ENCODE results near the gene MME.

MME gene

DNA sequence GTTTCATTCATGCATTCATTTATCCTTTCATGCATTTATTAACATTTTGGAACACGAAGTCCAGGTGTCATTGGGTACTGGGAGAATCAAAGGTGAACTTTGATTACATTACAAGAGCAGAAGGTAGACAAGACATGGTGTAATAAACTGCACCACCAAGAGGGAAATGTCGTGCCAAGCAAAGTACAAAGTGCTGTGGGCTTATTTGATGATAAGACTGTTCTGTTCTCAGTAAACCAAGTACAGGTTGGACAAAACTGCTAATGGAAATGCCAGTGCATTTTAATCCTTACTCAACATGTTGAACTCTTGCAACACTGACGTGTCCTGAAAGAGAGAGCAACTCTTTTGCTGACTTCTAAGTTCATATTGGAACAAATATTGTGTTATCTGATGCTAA lies 69.4 kb downstream of the MME start:
- no peak for DNase-seq (ENCODE audit: low read depth)

DNA sequence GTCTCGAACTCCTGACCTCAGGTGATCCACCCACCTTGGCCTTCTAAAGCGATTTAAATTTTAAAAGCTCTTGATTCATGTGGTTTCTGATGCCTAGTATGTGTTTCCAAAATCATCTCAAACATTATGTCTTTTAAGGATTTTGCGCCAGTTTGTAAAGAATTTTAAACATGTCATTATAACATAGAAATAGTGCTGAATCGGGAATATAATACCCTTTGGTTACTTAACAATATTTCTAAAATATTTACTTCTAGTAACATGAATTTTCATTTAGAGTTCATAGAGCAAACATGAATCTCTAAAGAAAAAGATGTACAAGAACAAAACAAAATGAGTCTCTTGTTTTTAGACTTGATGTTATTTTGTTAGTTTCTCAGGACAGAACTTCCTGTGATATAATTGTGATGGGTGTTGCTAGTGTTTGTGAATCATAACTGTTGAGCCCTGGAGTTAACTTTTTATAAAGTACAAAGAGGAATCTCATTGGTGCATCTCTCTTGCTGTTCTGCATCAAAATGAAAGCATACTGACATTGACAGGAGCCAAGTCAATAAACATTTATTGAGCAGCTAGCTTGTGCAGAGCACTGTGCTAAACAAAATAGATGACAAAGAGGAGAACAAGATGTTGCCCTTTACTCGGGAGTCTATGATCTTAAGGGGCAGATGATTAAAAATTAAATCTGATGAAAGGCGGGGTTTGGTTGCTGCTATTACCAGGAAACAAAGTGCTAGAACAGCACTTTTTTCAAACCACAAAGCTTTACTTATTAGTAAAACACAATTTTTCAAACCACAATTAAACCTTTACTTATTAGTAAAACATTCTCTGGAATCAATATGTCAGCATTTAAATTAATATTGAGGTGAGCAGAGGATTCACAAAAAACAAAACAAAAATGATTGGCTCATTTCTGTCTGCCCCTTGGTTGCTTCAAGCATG lies 73.4 kb downstream of the MME start:
- DNase-seq (ENCODE audit: low read depth) = no peak

DNA sequence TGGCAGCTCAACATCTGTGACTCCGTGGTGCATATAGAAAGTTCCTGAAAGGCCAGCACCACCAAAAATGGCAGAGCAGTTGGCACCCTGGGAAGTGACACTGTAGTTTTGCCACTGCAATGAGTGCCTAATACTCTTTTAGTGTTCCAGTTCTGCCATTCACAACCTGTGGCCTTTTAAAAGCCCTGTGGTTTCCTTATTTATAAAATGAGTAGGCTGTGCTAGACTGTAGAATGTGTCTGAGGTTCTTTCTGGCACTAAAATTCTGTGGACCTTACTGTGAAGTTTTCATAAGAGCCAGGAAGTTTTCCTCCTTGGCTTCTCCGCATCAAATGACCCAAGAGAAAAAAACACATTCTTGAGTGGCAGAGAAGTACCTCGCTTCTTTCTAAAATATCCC lies 74.1 kb downstream of the MME start:
- DNase-seq (ENCODE audit: low read depth) = no peak

DNA sequence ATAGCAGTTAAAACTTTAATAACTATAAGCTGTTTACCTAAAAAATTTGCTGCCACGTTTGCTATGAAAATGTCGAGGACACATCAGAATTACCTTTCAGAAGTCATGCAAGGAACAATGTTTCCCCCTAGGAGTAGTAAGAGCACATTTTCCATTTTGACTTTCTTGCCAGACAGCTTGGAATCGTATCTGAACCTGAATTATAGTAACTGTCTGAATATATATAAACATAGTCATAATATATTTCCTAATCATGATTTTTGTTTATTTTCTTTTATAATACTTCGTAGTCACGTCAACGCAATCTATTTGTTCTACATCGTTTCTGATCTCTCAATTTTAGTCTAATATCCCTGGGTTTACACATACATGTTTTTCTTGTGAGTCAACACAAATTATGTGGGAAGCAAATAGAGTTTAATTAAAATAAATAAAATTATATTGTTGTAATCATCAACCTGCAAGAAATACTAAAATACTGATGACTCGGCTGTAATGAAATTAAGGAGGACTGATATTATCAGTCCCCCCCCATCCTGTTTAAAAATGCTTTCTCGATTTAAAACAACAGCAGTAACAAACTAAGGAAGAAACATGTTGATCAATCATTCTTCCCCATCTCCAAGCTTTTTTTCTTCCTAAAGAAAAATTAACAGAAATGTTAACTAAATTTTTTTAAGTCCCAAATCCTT lies 78.4 kb downstream of the MME start:
- DNase-seq (ENCODE audit: low read depth) = no peak

DNA sequence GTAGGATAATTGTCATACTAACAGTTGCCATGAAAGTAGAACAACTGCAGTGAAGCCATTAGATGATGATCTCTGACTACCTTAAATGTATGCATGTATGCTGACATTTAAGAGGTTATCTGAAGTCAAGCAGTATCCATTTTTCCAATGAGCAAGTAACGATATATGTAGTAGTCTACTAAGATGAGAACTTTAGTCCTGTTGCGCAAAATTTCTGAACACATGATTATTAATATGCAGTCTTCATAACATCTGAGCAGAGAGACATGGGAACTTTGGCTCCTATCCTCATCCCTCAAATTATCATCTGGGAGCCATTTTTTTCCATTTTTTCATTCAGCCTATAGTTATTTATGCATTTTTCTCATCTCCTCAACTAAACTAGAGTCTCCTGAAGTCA lies 79.2 kb downstream of the MME start:
- DNase-seq (ENCODE audit: low read depth) = no peak

DNA sequence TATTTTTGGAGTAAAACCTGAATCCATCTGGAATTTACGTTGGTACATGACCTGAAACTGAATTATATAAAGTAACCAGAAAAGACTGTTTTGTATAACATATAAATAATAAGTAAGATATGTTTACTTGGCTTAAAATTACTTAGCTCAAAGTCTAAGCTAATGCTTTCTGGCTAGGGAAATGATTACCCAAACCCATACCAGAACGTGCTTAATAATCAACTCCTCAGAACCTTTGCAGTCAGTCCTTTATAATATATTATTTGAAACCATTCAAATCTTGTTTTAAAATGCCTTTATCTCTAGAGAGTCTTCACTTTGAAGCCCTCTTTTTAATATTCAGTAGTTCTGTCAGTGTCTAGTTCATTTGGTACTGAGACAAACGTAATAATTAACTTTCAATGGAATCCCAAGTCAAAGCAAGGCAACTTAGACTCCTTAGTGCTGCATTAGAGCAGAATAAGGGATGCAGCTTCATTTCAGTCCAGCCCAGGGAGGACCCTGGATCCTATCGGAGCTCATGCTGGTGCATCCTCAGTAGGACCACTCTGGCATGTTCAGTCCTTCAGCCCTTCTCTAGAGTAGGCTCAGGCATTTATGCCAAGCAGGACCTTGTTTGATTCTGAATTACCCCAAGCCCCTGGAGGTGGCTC lies 81.6 kb downstream of the MME start:
- no peak for DNase-seq (ENCODE audit: low read depth)

DNA sequence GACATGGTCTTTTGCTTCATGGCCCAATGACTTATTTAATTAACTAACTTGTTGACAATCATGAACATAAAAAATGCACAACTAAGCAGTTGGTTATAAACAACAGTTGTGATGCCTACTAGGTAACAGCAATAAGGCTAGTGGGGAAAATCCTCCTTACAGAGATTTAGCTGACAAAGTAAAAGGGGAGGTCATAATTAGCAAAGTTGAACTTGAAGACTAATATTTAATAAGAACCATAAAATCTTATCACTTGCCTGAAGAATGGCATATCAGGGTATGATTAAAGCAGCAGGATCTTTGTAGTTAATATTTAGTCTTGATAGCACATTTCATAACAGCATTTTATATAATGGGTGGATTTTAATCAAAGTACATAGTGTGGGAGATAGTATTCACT lies 84.2 kb downstream of the MME start:
- DNase-seq (ENCODE audit: low read depth) = no peak

DNA sequence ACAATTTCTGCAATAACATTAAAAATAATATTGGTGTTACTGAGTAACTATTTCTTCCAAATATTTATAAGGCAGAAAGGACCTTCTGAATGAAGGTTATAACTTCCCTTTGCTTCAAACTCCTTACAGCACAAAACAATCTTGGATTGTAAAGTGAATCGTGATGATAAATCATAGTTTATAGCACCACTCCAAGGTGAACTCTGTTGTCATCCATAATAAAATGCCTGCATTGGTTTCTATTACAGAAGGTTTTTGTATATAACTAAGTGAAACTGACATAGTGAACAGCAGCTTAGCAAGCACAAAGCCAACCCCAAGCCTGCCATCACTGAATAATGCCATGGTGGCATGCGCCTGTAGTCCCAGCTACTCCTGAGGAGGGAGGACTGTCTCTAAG lies 86.3 kb downstream of the MME start:
- DNase-seq (ENCODE audit: low read depth) = no peak

DNA sequence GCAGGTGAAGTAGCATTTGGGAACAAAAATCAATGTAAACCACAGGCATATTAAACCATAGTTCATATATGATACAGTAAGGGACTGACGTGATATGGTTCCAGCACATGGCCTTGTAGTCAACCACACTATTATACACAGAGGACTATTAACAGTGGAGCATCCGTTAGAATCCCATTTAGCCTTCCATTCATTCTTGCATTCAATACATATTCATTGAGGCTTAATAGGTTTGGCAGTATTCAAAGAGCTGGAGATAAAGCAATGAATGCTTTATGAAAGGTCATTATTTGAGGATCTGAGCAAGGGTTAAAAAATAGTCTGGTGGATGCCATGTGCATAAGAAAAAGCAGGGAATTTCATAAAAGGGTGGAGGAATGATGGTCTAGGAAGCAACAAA lies 89.1 kb downstream of the MME start:
- DNase-seq (ENCODE audit: low read depth) = no peak

DNA sequence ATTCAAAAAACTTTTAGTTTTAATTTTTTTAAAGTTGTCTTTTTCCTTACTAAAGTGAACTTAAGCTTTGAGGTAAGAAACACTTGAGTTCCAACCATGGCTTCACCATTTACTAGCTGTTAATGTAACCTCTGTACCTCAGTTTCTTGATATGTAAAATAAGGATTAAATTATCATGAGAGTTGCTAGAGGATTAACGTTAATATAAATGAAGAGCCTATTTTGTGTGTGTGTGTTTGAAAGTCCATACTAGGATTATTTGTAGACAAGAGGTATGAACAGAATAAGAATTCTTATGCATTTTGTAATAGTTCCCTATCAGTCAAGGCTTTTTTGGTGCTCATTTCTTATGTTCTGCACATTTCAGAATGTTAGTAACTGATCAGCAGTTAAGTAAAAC lies 93.7 kb downstream of the MME start:
- DNase-seq (ENCODE audit: low read depth) = no peak

DNA sequence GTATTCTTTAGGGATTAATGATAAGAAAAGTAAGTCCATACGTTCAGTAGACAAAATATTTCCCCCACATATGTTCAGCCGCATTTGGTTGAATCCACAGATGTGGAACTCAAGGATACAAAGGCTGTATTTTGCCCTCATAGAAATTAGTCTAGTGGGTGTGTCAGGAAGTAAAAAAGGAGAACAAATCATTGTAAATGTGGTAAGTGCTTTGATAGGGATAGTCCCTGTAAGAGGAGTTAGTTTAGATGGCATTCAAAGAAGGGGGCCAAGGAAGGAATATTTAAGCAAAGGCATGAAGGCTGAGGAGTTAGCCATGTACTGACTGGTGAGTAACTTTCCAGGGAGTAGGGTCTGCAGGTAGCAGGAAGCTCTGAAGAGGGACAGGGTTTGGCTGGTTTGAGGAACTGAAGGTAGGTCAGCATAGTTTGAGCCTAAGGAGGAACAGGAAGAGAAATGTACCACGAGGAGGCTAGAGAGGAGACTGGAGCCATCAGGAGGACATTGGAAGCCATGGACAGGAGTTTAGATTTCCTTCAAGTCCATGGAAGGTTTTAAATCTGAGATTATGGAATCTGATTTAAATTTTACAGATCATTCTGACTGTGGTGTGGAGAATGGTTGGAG lies 98.8 kb downstream of the MME start:
- DNase-seq (ENCODE audit: low read depth) = no peak

DNA sequence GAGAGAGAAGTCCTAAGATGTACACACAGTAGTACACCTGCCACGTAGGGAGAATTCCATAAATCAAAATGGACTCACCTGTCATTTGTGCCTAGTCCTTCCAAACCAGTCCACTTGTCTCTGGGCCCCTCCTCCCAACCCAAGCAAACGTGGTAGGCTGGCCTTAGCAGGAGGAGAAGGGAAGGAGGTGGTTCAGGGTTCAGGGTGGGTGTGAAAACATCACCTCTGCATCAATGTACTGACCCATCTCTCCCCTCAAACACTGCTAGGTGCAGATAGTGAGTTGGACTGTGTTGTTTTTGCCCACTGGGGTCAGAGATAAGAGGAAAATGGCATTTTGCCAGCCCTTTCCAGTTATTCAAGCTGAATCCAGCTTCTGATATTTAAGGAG lies 99.3 kb downstream of the MME start:
- no peak for DNase-seq (ENCODE audit: low read depth)

DNA sequence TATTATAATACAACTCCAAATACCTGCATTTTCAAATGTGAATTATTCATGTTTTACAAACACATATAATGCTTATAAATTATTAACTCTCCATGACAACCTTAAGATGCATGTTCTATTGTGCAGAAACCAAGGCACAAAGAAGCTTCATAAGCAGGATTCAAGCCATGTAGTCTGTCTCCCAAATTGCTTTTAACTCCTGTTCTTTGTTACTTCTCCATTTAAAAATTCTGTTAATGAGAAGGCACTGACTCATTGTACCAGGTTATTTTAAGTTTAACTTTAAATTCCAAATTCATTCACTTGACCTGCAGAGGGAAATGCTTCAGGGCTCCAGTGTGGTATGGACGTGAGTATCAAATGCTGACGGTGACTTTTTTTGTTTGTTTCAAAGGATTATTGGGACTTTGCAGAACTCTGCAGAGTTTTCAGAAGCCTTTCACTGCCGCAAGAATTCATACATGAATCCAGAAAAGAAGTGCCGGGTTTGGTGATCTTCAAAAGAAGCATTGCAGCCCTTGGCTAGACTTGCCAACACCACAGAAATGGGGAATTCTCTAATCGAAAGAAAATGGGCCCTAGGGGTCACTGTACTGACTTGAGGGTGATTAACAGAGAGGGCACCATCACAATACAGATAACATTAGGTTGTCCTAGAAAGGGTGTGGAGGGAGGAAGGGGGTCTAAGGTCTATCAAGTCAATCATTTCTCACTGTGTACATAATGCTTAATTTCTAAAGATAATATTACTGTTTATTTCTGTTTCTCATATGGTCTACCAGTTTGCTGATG lies 100.0 kb downstream of the MME start:
- DNase-seq (ENCODE audit: low read depth) = no peak

DNA sequence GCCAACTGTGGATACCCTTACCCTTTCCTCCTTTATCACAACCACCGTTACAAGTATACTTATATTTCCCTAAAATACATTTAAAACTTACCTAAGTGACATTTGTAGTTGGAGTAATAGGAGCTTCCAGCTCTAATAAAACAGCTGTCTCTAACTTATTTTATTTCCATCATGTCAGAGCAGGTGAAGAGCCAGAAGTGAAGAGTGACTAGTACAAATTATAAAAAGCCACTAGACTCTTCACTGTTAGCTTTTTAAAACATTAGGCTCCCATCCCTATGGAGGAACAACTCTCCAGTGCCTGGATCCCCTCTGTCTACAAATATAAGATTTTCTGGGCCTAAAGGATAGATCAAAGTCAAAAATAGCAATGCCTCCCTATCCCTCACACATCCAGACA lies 102.3 kb downstream of the MME start:
- DNase-seq (ENCODE audit: low read depth) = no peak

DNA sequence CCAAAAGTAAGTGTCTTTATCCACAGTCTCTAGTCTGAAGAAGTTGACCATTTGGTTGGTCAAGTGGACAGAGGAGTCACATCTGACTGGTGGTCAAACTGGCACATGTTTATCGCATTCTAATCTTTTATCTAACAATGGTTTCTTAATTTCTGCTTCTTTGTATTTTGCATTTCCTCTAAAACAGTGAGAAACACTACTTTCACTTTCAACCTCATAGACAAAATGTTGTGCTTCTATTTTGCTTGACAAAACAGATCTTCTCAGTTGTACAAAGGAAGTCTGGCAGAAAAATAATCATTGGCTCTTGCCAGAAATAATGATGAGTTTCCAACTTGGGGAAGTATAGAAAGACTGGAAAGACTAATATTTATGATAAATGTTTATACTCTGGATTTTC lies 103.9 kb downstream of the MME start:
- DNase-seq (ENCODE audit: low read depth) = no peak

DNA sequence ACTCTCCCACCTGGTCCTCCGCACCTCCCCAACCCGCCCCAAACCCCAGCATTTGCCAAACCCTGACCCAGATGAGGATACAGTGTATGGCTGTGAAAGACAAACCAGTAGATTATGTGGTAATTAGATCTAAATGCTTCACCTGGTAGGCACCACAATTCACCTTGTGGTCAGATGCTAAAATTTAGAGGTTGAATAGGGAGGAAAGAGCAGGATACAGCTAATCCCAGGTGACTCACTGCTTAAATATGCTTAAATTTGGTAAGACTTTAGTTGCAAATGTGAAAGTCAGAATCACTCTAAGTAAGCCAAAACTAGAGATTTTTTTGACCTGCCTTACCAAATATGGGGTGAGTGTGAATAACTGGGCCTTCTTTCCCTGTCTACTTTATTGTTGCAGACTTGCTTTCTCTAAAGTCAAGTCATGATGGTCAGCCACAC lies 105.5 kb downstream of the MME start:
- DNase-seq (ENCODE audit: low read depth) = no peak

DNA sequence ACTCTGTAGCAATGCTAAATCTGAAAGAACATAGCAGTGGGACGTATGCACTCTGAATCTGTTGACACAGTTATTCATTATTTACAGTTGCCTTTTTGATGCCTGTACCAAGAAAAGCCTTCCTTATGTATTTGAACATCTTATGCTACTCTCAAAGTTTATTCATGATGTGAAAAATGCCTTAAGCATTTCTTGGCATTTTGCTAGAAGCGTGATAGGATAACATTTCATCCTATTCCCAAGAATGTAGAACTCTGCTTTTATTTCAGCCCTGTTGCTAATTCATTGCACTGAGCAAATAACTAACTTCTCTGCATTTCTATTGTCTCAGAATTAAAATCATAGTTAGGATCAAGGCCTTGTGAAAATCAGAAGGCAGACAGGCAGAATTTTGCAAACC lies 107.9 kb downstream of the MME start:
- no peak for DNase-seq (ENCODE audit: low read depth)

DNA sequence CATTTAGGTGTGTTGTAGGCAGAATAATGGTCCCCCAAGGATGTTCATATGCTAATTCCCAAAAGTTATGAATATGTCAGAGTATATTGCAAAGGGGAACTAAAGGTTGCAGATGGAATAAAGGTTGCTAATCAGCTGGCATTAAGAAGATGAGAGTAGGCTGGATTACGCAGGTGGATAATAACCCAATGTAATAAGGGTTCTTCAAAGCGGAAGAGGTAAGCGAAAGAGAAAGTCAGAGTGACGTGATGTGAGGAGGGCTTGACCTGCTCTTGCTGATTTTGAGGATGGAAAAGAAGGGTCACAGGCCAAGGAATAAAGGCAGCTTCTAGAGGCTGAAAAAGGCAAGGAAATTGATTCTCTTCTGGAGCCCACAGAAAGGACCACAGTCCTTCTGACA lies 109.4 kb downstream of the MME start:
- DNase-seq (ENCODE audit: low read depth) = no peak

DNA sequence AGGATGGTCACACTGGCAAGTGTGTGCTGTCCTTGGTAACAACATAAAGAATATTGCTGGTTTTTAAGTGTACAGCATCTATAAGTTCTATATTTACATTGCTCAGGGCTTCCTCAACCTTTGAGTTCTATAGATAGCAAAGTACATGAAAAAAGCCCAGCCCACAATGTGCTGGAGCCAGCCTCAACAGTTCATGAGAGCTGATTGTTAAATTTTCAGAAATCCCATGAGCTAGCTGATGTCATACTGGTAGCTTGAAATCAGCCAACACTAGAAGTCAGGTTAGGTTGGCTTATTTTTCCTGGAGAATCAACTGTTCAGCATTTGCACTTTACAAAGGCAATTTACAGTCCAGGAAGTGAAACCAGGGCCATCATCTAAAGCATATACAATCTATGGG lies 110.6 kb downstream of the MME start:
- DNase-seq (ENCODE audit: low read depth) = no peak

DNA sequence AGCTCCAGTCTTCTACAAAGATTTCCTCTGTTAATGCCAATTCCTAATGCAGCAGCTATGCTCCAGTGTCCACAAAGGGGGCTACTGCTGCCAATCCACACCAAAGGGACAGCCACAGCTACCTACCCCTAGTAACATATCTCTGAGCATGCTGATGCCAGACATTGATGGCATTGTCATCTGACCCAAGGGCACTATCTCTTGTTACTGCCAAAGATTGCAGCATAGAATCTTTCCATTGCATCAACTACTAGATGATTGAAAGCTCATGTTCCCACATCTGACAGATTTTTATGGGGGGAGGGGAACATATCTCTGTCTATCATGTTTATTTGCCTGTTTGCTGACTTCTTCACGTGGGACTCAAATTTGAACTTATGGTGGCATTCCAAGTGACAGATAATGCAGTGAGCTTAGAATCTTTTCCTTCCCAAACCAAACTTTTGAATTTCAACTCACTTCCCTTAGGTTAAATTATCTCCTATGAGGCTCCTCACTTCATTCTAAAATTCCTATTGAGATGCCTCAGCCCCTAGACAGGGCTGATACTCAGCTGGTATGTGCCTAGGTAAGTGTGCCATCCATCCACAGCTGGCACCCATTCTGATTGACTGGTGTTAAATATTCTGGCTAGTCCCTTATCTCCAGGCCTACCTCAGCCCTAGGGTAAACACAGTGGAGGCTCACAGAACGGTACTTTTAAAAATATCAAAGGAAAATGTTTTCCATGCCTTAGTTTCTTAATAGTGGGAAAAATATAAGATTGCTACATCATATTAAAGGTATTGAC lies 113.0 kb downstream of the MME start:
- DNase-seq (ENCODE audit: low read depth) = no peak

DNA sequence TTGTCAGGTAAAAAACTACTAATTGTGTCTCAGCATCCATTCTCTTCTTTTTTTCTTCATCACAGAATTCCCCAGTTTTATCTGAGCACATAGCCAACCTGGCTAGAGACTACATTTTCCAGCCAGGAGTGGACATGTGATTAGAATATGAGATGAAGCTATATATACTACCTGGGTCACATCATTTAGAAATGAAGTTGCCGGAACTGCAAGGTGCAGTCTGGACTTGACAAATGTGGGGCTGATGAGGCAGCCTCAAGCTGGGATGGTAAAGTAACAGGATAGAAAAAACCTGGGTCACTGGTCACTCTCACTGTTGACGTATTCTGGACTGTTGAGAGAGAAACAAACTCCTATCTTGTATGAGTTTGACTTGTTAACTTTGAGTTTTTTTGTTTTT lies 113.7 kb downstream of the MME start:
- no peak for DNase-seq (ENCODE audit: low read depth)
